Lower leg skin (tissue), 4 donors: ENCODE measurements around the gene PDPN. TPM values are rescaled to one million over a fixed set of nuclear protein-coding genes. Genes with fewer than 3 reads are reported as not detected.
A peak's percentile ranks its signal among the peaks of the same experiment; 100 is the strongest.

Source experiments
- DNase-seq, 2 donors: peaks; one replicate each; pipeline ENCODE4 v3.0.0-alpha.2; 2019; ENCODE audit warnings: low spot score in 2 of 2
- H3K4me3 ChIP-seq: fragments of 200-600 bp; sonication (generic); 2 replicates; pipeline ENCODE4 v1.5.1; 2017; ENCODE audit warnings: mild to moderate bottlenecking, low read depth; ENCODE audit not compliant: poor library complexity, severe bottlenecking
- POLR2A ChIP-seq, 2 donors: fragments of 450-650 bp; IDR thresholded peaks; one replicate each; pipeline ENCODE4 v1.6.1; 2016 to 2017; ENCODE audit warnings: antibody characterized with exemption in 2 of 2, mild to moderate bottlenecking in 1 of 2, moderate library complexity in 1 of 2
- WGBS, 2 donors: methylation state at CpG; one replicate each; pipeline ENCODE4 v1.1.5; 2018; 5-methylcytosine and 5-hydroxymethylcytosine counted together
- intact Hi-C: fragments of 100-400 bp; cut with DNase I; formaldehyde crosslinking; loops from one replicate; pipeline ENCODE4 v1.15.0; 2023; ENCODE audit warnings: low total_unique reads
- total RNA-seq, 4 donors: library from RNA; depleted of rRNA; stranded (reverse); fragments of >200 nt; gene quantifications; one replicate each; pipeline ENCODE4 v1.1.0, GENCODE V29; 2016
- TF ChIP-seq, protein P1 (sequence below), 3 donors: fragments of 450-650 bp; IDR thresholded peaks; one replicate each; pipeline ENCODE4 v1.5.1; 2016; ENCODE audit warnings: antibody characterized with exemption in 3 of 3, mild to moderate bottlenecking in 3 of 3, moderate library complexity in 2 of 3

Gene PDPN
- total RNA-seq, 4 donors from 2014 or later = 16.0 to 40.7 (median 32.7) TPM

DNA sequence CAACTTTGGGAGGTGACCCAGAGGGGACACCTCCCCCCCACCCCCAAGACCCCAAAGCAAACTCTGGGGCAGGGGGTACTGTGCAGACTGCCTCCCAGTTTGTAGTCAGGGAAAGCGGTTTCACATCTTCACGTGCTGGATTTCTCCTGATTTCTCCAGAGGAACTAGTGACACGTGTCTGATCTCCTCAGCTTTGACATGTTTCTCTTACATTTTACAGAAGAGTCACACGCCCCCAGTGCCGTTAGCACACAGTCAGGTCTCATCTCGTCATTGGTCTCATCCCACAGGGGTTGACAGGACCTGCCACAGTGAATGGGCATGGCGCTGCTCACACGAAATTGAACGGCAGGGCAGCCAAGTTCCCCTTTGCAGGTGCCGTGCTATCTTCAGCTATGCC is 11.8 kb downstream of the PDPN start:
- 82 to 91% methylated on average over 10 of the region's 10 CpGs for WGBS, 2 donors
- no peak overlapping the region for H3K4me3 ChIP-seq
- TF ChIP-seq, protein P1, sequence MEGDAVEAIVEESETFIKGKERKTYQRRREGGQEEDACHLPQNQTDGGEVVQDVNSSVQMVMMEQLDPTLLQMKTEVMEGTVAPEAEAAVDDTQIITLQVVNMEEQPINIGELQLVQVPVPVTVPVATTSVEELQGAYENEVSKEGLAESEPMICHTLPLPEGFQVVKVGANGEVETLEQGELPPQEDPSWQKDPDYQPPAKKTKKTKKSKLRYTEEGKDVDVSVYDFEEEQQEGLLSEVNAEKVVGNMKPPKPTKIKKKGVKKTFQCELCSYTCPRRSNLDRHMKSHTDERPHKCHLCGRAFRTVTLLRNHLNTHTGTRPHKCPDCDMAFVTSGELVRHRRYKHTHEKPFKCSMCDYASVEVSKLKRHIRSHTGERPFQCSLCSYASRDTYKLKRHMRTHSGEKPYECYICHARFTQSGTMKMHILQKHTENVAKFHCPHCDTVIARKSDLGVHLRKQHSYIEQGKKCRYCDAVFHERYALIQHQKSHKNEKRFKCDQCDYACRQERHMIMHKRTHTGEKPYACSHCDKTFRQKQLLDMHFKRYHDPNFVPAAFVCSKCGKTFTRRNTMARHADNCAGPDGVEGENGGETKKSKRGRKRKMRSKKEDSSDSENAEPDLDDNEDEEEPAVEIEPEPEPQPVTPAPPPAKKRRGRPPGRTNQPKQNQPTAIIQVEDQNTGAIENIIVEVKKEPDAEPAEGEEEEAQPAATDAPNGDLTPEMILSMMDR (IDR thresholded peaks at IDR 0.05) = no peak
- TF ChIP-seq POLR2A (IDR thresholded peaks at IDR 0.05) = no peak
- intact Hi-C loops = no loop called here
- no peak for DNase-seq

DNA sequence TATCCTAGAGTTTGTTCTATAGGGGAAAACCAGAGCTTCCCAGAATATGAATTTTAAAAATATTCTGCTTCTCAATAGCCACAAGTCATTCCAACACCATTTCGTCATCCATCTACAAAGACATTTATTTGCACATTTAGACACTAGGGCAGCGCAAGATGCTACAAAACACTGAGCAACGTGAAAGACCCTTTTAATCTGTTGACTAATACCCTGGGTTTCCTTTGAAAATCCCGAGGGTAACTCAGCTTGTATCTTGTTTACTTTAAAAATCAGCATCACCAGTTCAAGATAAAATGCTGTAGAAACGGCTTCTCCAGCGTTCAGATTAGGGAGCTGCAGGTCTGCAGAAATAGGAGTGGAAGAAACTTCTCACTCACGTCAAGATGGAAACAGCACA is 13.5 kb downstream of the PDPN start:
- 80 to 81% methylated on average over 7 of the region's 7 CpGs for WGBS, 2 donors
- H3K4me3 ChIP-seq = no peak overlapping the region
- no peak for TF ChIP-seq POLR2A (IDR thresholded peaks at IDR 0.05)
- TF ChIP-seq, protein P1 (IDR thresholded peaks at IDR 0.05) = no peak
- intact Hi-C loops = no loop called here
- DNase-seq = no peak

DNA sequence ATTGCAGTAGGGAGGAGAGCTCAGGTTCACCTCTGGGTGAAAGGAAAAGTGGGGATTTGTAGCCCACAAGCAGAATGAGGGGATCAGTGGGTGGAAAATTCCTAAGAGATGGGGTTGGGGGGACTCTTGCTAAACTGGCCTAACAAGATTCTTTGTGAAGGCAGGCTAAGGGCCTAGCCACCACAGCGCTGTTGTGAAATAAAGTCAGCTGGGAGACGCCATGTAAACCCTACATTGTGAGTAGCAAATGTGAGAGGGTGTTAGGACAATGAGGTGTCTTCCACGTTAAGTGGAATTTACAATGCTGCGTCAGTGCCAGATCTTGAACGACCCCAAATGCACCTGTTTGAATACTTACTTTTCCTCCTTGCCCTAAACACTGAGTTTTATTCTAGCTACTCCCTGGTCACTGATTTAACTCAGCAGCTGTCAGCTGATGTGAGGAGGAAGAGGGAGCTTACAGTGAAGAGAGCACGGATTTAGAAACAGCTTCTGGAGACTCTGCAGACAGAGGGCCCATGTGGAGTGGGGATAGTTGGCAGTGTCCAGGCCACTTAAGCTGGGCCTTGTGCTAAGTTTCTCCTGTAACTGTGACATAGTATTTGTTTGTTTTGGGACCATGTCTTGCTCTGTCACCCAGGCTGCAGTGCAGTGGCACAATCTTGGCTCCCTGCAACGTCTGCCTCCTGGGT is 17.3 kb downstream of the PDPN start:
- intact Hi-C loops = no loop called here
- no peak overlapping the region for H3K4me3 ChIP-seq
- WGBS, 2 donors = 58 to 67% methylated on average over 7 of the region's 7 CpGs
- no peak for TF ChIP-seq POLR2A (IDR thresholded peaks at IDR 0.05)
- TF ChIP-seq, protein P1 (IDR thresholded peaks at IDR 0.05) = no peak
- no peak for DNase-seq

DNA sequence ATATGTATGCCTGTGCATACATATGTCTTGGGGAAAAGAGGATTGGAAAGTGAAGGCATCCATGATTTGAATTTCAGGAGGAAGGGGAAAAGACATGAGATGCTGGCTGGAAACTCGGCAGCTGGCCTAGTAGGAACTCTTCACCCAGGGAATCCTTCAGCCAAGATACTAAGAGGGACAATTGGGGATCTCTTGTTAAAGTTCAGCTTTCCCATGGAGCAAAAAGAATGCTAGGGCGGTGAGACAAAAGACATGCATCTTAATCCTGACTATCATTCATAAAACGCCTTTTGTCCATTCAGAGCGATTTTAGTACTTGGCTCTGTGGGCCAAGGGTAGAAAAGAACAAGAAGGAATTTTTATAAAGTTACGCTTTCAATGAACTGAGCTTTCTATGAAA is 20.5 kb downstream of the PDPN start:
- TF ChIP-seq POLR2A (IDR thresholded peaks at IDR 0.05) = no peak
- TF ChIP-seq, protein P1 (IDR thresholded peaks at IDR 0.05) = no peak
- no peak overlapping the region for H3K4me3 ChIP-seq
- WGBS, 2 donors = 76 to 81% methylated on average over 5 of the region's 5 CpGs
- no peak for DNase-seq
- intact Hi-C loops = no loop called here

DNA sequence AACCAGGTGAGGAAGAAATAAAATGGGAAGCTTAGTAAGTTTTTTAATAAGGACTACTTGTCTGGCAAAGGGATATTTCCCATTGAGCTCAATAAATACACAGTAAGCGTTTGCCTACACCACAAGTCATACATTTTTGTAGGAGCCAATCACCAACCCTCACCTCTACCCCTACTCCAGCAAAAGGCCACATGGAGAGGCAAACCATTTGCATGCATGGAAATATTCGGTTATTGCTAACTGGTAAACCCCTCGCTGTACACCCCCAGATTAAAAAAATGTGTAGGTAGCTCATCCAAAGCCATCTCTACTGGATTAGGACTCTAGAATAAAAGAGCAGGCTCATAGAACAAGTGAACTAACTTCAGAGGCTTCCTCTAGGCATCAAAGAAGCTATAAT is 21.1 kb downstream of the PDPN start:
- no peak for DNase-seq
- TF ChIP-seq, protein P1 (IDR thresholded peaks at IDR 0.05) = no peak
- no peak for TF ChIP-seq POLR2A (IDR thresholded peaks at IDR 0.05)
- WGBS, 2 donors = 76 to 89% methylated on average over 3 of the region's 3 CpGs
- intact Hi-C loops = no loop called here
- H3K4me3 ChIP-seq = no peak overlapping the region

DNA sequence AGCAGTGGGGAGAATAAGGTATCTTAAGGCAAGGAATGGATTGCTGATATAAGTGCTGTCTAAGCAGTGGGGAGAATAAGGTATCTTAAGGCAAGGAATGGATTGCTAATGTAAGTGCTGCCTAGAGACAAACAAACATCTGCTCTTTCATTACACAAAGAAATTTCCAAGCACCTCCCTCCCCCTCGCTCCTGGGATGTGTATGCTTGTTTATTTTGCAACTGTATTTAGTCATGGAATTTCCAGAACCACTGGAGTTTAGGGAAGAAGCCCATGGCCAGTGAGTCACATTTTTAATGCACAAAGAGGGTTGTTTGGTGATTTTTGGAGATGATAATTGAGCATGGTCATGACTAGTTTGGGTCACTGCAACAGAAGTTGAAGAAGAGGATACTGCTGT is 21.5 kb downstream of the PDPN start:
- intact Hi-C loops = no loop called here
- WGBS, 2 donors = 29% methylated on average over 1 of the region's 1 CpG
- no peak for TF ChIP-seq POLR2A (IDR thresholded peaks at IDR 0.05)
- TF ChIP-seq, protein P1 (IDR thresholded peaks at IDR 0.05) = no peak
- peak in 1 of 2 donors; percentile 76 for DNase-seq
- no peak overlapping the region for H3K4me3 ChIP-seq
